Colonic mucosa (tissue), 4 donors: ENCODE measurements around the gene TEX14. TPM values are rescaled to one million over a fixed set of nuclear protein-coding genes. Genes with fewer than 3 reads are reported as not detected.

Source experiments
- DNase-seq: peaks from one replicate; pipeline ENCODE4 v3.0.0-alpha.2; 2020
- H3K27ac ChIP-seq: fragments of 200-600 bp; one replicate; pipeline ENCODE4 v1.8.0; 2021
- H3K27me3 ChIP-seq: fragments of 200-600 bp; one replicate; pipeline ENCODE4 v1.8.0; 2021
- H3K36me3 ChIP-seq: fragments of 200-600 bp; one replicate; pipeline ENCODE4 v1.8.0; 2021
- H3K4me1 ChIP-seq: fragments of 200-600 bp; one replicate; pipeline ENCODE4 v1.8.0; 2021; ENCODE audit warnings: mild to moderate bottlenecking
- H3K4me3 ChIP-seq: fragments of 200-600 bp; one replicate; pipeline ENCODE4 v1.8.0; 2021
- H3K9ac ChIP-seq, 2 donors: one replicate each; pipeline ENCODE4 v1.7.0; 2013; ENCODE audit warnings: control low read depth in 2 of 2, low read depth in 2 of 2, low read length in 2 of 2
- H3K9me3 ChIP-seq: fragments of 200-600 bp; one replicate; pipeline ENCODE4 v1.8.0; 2021
- intact Hi-C: fragments of 100-400 bp; cut with DNase I; formaldehyde crosslinking; loops from one replicate; pipeline ENCODE4 v1.14.1; 2022
- total RNA-seq, 2 donors: library from RNA; stranded (reverse); fragmentation: NEBNext Ultra II Directional in 1 of 2; extraction: Animal tissue kit (Norgen Biotek cat#: 25700) in 1 of 2; gene quantifications; one replicate each; pipeline ENCODE4 v1.2.1, GENCODE V29; 2021
- TF ChIP-seq, protein P1 (sequence below): fragments of 200-600 bp; IDR thresholded peaks from one replicate; pipeline ENCODE4 v1.8.0; 2022; ENCODE audit warnings: antibody characterized with exemption, mild to moderate bottlenecking
- donor health status: healthy.
- donor health status: DM: no; HTN: no; CAD: no.
- donor health status: DM: no; HTN: no; CAD: no.

The TEX14 gene, protein sequence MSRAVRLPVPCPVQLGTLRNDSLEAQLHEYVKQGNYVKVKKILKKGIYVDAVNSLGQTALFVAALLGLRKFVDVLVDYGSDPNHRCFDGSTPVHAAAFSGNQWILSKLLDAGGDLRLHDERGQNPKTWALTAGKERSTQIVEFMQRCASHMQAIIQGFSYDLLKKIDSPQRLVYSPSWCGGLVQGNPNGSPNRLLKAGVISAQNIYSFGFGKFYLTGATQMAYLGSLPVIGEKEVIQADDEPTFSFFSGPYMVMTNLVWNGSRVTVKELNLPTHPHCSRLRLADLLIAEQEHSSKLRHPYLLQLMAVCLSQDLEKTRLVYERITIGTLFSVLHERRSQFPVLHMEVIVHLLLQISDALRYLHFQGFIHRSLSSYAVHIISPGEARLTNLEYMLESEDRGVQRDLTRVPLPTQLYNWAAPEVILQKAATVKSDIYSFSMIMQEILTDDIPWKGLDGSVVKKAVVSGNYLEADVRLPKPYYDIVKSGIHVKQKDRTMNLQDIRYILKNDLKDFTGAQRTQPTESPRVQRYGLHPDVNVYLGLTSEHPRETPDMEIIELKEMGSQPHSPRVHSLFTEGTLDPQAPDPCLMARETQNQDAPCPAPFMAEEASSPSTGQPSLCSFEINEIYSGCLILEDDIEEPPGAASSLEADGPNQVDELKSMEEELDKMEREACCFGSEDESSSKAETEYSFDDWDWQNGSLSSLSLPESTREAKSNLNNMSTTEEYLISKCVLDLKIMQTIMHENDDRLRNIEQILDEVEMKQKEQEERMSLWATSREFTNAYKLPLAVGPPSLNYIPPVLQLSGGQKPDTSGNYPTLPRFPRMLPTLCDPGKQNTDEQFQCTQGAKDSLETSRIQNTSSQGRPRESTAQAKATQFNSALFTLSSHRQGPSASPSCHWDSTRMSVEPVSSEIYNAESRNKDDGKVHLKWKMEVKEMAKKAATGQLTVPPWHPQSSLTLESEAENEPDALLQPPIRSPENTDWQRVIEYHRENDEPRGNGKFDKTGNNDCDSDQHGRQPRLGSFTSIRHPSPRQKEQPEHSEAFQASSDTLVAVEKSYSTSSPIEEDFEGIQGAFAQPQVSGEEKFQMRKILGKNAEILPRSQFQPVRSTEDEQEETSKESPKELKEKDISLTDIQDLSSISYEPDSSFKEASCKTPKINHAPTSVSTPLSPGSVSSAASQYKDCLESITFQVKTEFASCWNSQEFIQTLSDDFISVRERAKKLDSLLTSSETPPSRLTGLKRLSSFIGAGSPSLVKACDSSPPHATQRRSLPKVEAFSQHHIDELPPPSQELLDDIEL (N-terminal part only)
- under 1 TPM in 1 of 2 donors, not detected in 1; 0.10 TPM for total RNA-seq

DNA sequence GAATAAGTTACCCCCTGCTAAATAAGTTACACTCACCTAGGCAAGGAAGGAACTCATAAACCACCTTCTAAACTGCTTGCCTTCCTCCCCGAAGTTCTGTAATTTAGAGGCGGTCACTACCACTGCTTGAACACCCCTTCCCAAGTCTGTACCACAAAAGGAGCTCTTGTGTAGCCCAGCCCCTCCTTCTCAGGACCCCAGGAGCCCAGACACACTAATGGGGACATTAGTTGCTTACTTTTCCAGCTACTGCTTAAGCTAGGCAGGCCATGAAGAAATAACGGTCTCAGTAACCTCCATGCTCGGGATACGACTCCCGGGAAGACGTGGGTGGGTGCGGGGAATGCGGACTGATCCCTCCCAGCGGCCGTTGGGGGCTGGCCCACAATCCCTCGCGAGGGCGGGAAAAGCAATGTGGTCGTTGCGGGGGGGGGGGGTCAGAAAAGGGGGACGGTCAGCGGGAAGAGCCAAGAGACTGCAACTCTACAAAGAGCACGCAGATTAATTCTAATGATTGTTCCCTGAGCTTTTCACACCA lies at the start of gene TEX14:
TSS of gene TEX14 (minus strand) at position 345 of the 538 bp plus-strand sequence. CDS start 40,044 bp downstream, outside the sequence.
- no peaks in the 10 kb centered on the region for H3K36me3 ChIP-seq
- intact Hi-C loops, result loop anchor here (10.0 kb wide), 1 partner anchor 167 kb away; no protein-coding TSS in a partner anchor

DNA sequence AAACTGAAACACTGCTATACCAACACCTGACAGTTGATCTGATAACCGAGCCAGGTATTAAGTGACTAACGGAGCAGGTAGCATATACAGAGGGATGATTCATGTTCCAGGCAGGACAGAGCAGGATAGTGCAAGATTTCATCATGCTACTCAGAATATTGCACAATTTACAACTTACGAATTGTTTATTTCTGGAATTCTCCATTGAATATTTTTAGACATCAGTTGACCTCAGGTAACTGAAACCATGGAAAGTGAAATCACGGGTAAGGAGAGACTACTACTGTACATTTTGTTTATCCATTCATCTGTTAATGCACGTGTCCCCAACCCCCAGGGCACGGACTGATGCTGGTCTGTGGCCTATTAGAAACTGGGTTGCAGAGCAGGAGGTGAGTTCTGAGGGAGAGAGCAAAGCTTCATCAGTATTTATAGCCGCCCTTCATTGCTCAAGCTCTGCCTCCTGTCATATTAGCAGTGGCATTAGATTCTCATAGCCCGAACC lies 49.3 kb upstream of the TEX14 start:
- TF ChIP-seq, protein P1, sequence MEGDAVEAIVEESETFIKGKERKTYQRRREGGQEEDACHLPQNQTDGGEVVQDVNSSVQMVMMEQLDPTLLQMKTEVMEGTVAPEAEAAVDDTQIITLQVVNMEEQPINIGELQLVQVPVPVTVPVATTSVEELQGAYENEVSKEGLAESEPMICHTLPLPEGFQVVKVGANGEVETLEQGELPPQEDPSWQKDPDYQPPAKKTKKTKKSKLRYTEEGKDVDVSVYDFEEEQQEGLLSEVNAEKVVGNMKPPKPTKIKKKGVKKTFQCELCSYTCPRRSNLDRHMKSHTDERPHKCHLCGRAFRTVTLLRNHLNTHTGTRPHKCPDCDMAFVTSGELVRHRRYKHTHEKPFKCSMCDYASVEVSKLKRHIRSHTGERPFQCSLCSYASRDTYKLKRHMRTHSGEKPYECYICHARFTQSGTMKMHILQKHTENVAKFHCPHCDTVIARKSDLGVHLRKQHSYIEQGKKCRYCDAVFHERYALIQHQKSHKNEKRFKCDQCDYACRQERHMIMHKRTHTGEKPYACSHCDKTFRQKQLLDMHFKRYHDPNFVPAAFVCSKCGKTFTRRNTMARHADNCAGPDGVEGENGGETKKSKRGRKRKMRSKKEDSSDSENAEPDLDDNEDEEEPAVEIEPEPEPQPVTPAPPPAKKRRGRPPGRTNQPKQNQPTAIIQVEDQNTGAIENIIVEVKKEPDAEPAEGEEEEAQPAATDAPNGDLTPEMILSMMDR, result no peak
- Histone ChIP-seq H3K27me3 (no peaks in the 10 kb centered on the region), H3K9ac (no peak overlapping the region), H3K36me3 (no peaks in the 10 kb centered on the region), H3K9me3 (no peaks in the 10 kb centered on the region), H3K4me1 (no peaks in the 10 kb centered on the region), H3K27ac (no peak overlapping the region), H3K4me3 (no peak overlapping the region)
- DNase-seq, result no peak
- intact Hi-C loops, result no loop called here

More for the DNA sequence above, at the start of gene TEX14:
- Histone ChIP-seq H3K4me3 (peak within 1 kb of the TSS; percentile 63), H3K27ac (peak within 1 kb of the TSS; percentile 59), H3K27me3 (no peaks in the 10 kb centered on the region), H3K4me1 (peaks cover 7% of the 10 kb centered on the region), H3K9ac (peak within 1 kb of the TSS; percentile 69 to 74), H3K9me3 (no peaks in the 10 kb centered on the region)
- TF ChIP-seq, protein P1, result no peak
- no peak for DNase-seq

DNA sequence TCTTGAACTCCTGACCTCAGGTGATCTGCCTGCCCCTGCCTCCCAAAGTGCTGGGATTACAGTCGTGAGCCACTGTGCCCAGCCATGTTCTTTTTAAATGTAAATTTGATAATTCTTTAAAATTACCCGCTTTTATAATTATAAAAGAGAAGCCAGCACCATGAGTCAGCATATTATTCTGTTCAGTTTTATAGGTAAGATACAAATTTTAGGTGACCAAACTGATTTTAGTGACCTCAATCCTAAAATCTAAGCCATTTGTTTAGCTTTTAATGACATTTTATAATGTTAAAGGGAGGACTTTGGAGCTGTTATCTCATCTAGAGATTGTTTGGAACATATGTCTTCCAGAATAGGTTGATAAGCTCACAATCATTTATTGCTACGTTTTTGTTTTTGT lies 43.0 kb upstream of the TEX14 start:
- Histone ChIP-seq H3K36me3 (no peaks in the 10 kb centered on the region), H3K4me3 (no peak overlapping the region), H3K9ac (no peak overlapping the region), H3K27ac (no peak overlapping the region), H3K27me3 (no peaks in the 10 kb centered on the region), H3K4me1 (no peaks in the 10 kb centered on the region), H3K9me3 (no peaks in the 10 kb centered on the region)
- DNase-seq, result no peak
- intact Hi-C loops, result no loop called here
- TF ChIP-seq, protein P1, result no peak

DNA sequence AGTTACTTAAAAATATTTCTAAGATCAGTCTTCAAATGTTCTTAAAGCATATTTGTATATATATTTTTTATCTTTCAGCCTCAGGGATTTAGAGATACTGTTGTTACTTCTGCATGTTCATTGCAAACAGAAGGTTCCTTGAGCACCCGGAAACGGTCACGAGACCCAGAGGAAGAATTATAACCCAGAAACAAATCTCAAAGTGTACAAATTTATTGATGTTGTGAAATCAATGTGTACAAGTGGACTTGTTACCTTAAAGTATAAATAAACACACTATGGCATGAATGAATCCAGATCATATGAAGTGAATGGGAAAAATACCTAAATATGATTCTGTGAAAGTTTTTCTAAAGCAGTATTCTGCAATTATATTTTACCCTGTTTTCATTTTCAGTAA lies 42.2 kb upstream of the TEX14 start:
- no peak overlapping the region for H3K9ac ChIP-seq
- H3K27ac ChIP-seq, result no peak overlapping the region
- H3K36me3 ChIP-seq, result no peaks in the 10 kb centered on the region
- H3K27me3 ChIP-seq, result no peaks in the 10 kb centered on the region
- intact Hi-C loops, result no loop called here
- DNase-seq, result no peak
- no peaks in the 10 kb centered on the region for H3K9me3 ChIP-seq
- no peak overlapping the region for H3K4me3 ChIP-seq
- TF ChIP-seq, protein P1, result no peak
- H3K4me1 ChIP-seq, result no peaks in the 10 kb centered on the region
